GM23338 (cell line): Measurements from ENCODE around the gene SLC30A3. TPM values are rescaled to one million over a fixed set of nuclear protein-coding genes. Genes with fewer than 3 reads are reported as not detected.
A peak's percentile ranks its signal among the peaks of the same experiment; 100 is the strongest.

Experiments
- ATAC-seq: fragments of 200-7000 bp; cut with Tn5 transposase; 3 replicates; pipeline ENCODE4 v1.9.1; 2020
- DNase-seq: peaks from one replicate; pipeline ENCODE4 v3.0.0-alpha.2; 2015; ENCODE audit warnings: low spot score
- H2AFZ ChIP-seq: fragments of 200-600 bp; sonication (generic); 2 replicates; pipeline ENCODE4 v1.8.0; 2016; ENCODE audit warnings: antibody characterized with exemption, mild to moderate bottlenecking, moderate library complexity
- H3F3A ChIP-seq: fragments of 200-600 bp; sonication (generic); replicated peaks from 2 replicates; pipeline ENCODE4 v1.8.0; 2017; ENCODE audit warnings: antibody characterized with exemption, mixed run types, low read depth
- H3K27ac ChIP-seq: fragments of 200-600 bp; sonication (generic); 2 replicates; pipeline ENCODE4 v1.6.1; 2016; ENCODE audit warnings: low read depth
- H3K27me3 ChIP-seq: fragments of 200-600 bp; sonication (generic); 2 replicates; pipeline ENCODE4 v1.8.0; 2016; ENCODE audit warnings: mild to moderate bottlenecking, mixed run types, moderate library complexity; ENCODE audit not compliant: insufficient read depth
- H3K36me3 ChIP-seq: fragments of 200-600 bp; sonication (generic); 2 replicates; pipeline ENCODE4 v1.8.0; 2016; ENCODE audit warnings: mild to moderate bottlenecking; ENCODE audit not compliant: insufficient read depth
- H3K4me1 ChIP-seq: fragments of 200-600 bp; sonication (generic); 2 replicates; pipeline ENCODE4 v1.8.0; 2016; ENCODE audit warnings: mild to moderate bottlenecking, moderate library complexity; ENCODE audit not compliant: insufficient read depth
- H3K4me2 ChIP-seq: fragments of 200-600 bp; sonication (generic); 2 replicates; pipeline ENCODE4 v1.7.1; 2017; ENCODE audit warnings: mixed run types
- H3K4me3 ChIP-seq: fragments of 200-600 bp; sonication (generic); 2 replicates; pipeline ENCODE4 v1.6.1; 2016; ENCODE audit warnings: mixed run types
- H3K79me2 ChIP-seq: fragments of 200-600 bp; sonication (generic); replicated peaks from 2 replicates; pipeline ENCODE4 v1.8.0; 2017; ENCODE audit warnings: mild to moderate bottlenecking; ENCODE audit not compliant: insufficient read depth
- H3K9me2 ChIP-seq: fragments of 200-600 bp; sonication (generic); 2 replicates; pipeline ENCODE4 v1.8.0; 2017; ENCODE audit not compliant: insufficient read depth
- H4K20me1 ChIP-seq: fragments of 200-600 bp; sonication (generic); replicated peaks from 2 replicates; pipeline ENCODE4 v1.8.0; 2017; ENCODE audit warnings: mild to moderate bottlenecking; ENCODE audit not compliant: insufficient read depth
- H3K27ac Mint-ChIP-seq: 2 replicates; pipeline ENCODE4 v1.8.0; 2020; ENCODE audit warnings: inconsistent platforms, mild to moderate bottlenecking, moderate library complexity, mixed read lengths
- H3K27me3 Mint-ChIP-seq: 3 replicates; pipeline ENCODE4 v1.8.0; 2022; ENCODE audit warnings: low read depth, mild to moderate bottlenecking, moderate library complexity, mixed read lengths, inconsistent platforms; ENCODE audit not compliant: insufficient read depth, poor library complexity
- H3K36me3 Mint-ChIP-seq: 3 replicates; pipeline ENCODE4 v1.8.0; 2021; ENCODE audit warnings: low read depth, mild to moderate bottlenecking, inconsistent platforms, moderate library complexity, mixed read lengths
- H3K4me1 Mint-ChIP-seq: 3 replicates; pipeline ENCODE4 v1.8.0; 2020; ENCODE audit warnings: mild to moderate bottlenecking, inconsistent platforms, mixed read lengths
- H3K4me3 Mint-ChIP-seq: 3 replicates; pipeline ENCODE4 v1.8.0; 2021; ENCODE audit warnings: moderate library complexity, mild to moderate bottlenecking, inconsistent platforms, mixed read lengths
- H3K9me3 Mint-ChIP-seq: 3 replicates; pipeline ENCODE4 v1.8.0; 2020; ENCODE audit warnings: moderate library complexity, mild to moderate bottlenecking, inconsistent platforms, mixed read lengths
- CTCF ChIP-seq, 2 experiments: fragments of 200-600 bp in 1 of 2; sonication (generic) in 1 of 2; conservative IDR thresholded peaks; 2 replicates each; pipeline versions ENCODE4 v1.5.1 to v1.6.1; 2016 to 2017; ENCODE audit warnings: antibody characterized with exemption in 2 of 2, low read depth in 2 of 2, mild to moderate bottlenecking in 2 of 2, moderate library complexity in 1 of 2
- ETS1 ChIP-seq: IDR thresholded peaks from 2 replicates; pipeline ENCODE4 v1.6.1; 2016; ENCODE audit warnings: antibody characterized with exemption
- EZH2 ChIP-seq: fragments of 200-600 bp; sonication (generic); IDR thresholded peaks from one replicate; pipeline ENCODE4 v1.8.0; 2017; ENCODE audit warnings: antibody characterized with exemption, mild to moderate bottlenecking, low read depth; ENCODE audit not compliant: unreplicated experiment
- EZH2phosphoT487 ChIP-seq: fragments of 200-600 bp; sonication (generic); IDR thresholded peaks from one replicate; pipeline ENCODE4 v1.8.1; 2018; ENCODE audit warnings: antibody characterized with exemption; ENCODE audit not compliant: unreplicated experiment
- JUNB ChIP-seq: IDR thresholded peaks from one replicate; pipeline ENCODE4 v1.6.1; 2016; ENCODE audit warnings: antibody characterized with exemption; ENCODE audit not compliant: unreplicated experiment
- NANOG ChIP-seq: IDR thresholded peaks from 2 replicates; pipeline ENCODE4 v1.6.1; 2016; ENCODE audit warnings: antibody characterized with exemption, borderline replicate concordance
- POLR2AphosphoS5 ChIP-seq: IDR thresholded peaks from 2 replicates; pipeline ENCODE4 v1.6.1; 2016; ENCODE audit warnings: antibody characterized with exemption, low read depth
- REST ChIP-seq: IDR thresholded peaks from one replicate; pipeline ENCODE4 v1.6.1; 2018; ENCODE audit warnings: antibody characterized with exemption; ENCODE audit not compliant: unreplicated experiment
- STAT1 ChIP-seq: IDR thresholded peaks from one replicate; pipeline ENCODE4 v1.6.1; 2016; ENCODE audit warnings: antibody characterized with exemption; ENCODE audit not compliant: unreplicated experiment
- ZNF331 ChIP-seq: fragments of 250-450 bp; sonication (Bioruptor Pico); IDR thresholded peaks from 2 replicates; pipeline ENCODE4 v1.5.0; 2020; ENCODE audit warnings: low read depth, mild to moderate bottlenecking, moderate library complexity
- polyA plus RNA-seq: library from polyadenylated mRNA; unstranded; fragments of >200 nt; fragmentation: Nextera tagmentation; extraction: Ambion mirVana; gene quantifications from 2 replicates; pipeline ENCODE4 v1.2.1, GENCODE V29; 2016
- total RNA-seq: library from RNA; depleted of rRNA; stranded (reverse); fragments of >200 nt; shearing (Covaris generic); gene quantifications from 2 replicates; pipeline ENCODE4 v1.2.3, GENCODE V29; 2014

Gene SLC30A3
- total and polyA plus RNA-seq, 2 experiments from 2014 or later: 4.1 to 8.3 TPM

GRCh38 chr2:27306136-27306535 lies 43.3 kb upstream of the SLC30A3 start:
- H3K36me3 Mint-ChIP-seq: 0 out of 3 replicates have a peak, but pooled peaks cover 5% of the 10 kb centered on the region
- peaks cover 54% of the 10 kb centered on the region for H3K27me3 Mint-ChIP-seq
- H4K20me1 ChIP-seq: peaks cover 4% of the 10 kb centered on the region; the same call in 1 of the 2 replicates
- TF ChIP-seq EZH2 (peak; percentile 10), ETS1 (no peak)
- DNase-seq (peak; percentile 46), ATAC-seq (peak; percentile 15)
- H3K4me1 ChIP-seq: peaks cover 9% of the 10 kb centered on the region
- peaks cover 10% of the 10 kb centered on the region; the same call in 1 of the 2 replicates for H3F3A ChIP-seq
- no peaks in the 10 kb centered on the region for H3K36me3 ChIP-seq
- H3K9me2 ChIP-seq: no peaks in the 10 kb centered on the region
- H3K4me3 ChIP-seq: peak overlapping the region; percentile 55
- H3K4me2 ChIP-seq: peak overlapping the region; percentile 84
- H3K27ac ChIP-seq: no peak overlapping the region
- peaks cover 6% of the 10 kb centered on the region for H3K4me1 Mint-ChIP-seq
- peak overlapping the region; percentile 94 for H2AFZ ChIP-seq
- H3K4me3 Mint-ChIP-seq: peak overlapping the region; percentile 60
- no peak overlapping the region for H3K27ac Mint-ChIP-seq
- no peaks in the 10 kb centered on the region for H3K9me3 Mint-ChIP-seq
- H3K79me2 ChIP-seq: no peaks in the 10 kb centered on the region
- H3K27me3 ChIP-seq: peaks cover 57% of the 10 kb centered on the region

- H3K4me2 ChIP-seq: no peak overlapping the region
- H3K4me3 ChIP-seq: no peak overlapping the region
- no peak overlapping the region; the same call in 2 of the 3 replicates for H3K4me3 Mint-ChIP-seq
- peaks cover 6% of the 10 kb centered on the region for H3K4me1 Mint-ChIP-seq
- no peaks in the 10 kb centered on the region for H3K9me2 ChIP-seq
- no peak overlapping the region for H3K27ac Mint-ChIP-seq
- H3K79me2 ChIP-seq: no peaks in the 10 kb centered on the region
- peaks cover 10% of the 10 kb centered on the region; the same call in 1 of the 2 replicates for H3F3A ChIP-seq
- no peaks in the 10 kb centered on the region for H3K36me3 ChIP-seq
- H3K4me1 ChIP-seq: peaks cover 9% of the 10 kb centered on the region
- H3K36me3 Mint-ChIP-seq: 0 out of 3 replicates have a peak, but pooled peaks cover 5% of the 10 kb centered on the region
- ATAC-seq (no peak), DNase-seq (no peak)
- peaks cover 4% of the 10 kb centered on the region; the same call in 1 of the 2 replicates for H4K20me1 ChIP-seq
- TF ChIP-seq JUNB (no peak), CTCF (conservative IDR thresholded peaks at IDR 0.05; ENCODE audit: low read depth in 2 of 2) (no peak), EZH2phosphoT487 (no peak), ZNF331 (CRISPR knock-in tag) (no peak), STAT1 (no peak), REST (no peak), ETS1 (no peak), POLR2AphosphoS5 (no peak), EZH2 (no peak), NANOG (no peak)
- no peaks in the 10 kb centered on the region for H3K9me3 Mint-ChIP-seq
- H2AFZ ChIP-seq: no peak overlapping the region
- H3K27me3 ChIP-seq: peaks cover 57% of the 10 kb centered on the region
- no peak overlapping the region for H3K27ac ChIP-seq
- peaks cover 54% of the 10 kb centered on the region for H3K27me3 Mint-ChIP-seq
These were observed 42.7 kb upstream of the SLC30A3 start for GRCh38 chr2:27305516-27305915.
